DOHH2 (cell line): ENCODE data around the gene CST6.

Source experiments
- H3F3A ChIP-seq: fragments of 200-600 bp; sonication (generic), shearing (Covaris generic); 2 replicates; pipeline ENCODE4 v1.6.0; 2016; ENCODE audit warnings: antibody characterized with exemption, mild to moderate bottlenecking; ENCODE audit not compliant: control insufficient read depth, insufficient read depth
- H3K27ac ChIP-seq: fragments of 200-600 bp; sonication (generic); 2 replicates; pipeline ENCODE4 v1.5.1; 2014; ENCODE audit warnings: low read depth, mild to moderate bottlenecking, low read length, moderate library complexity
- H3K27me3 ChIP-seq: fragments of 200-600 bp; sonication (generic); 2 replicates; pipeline ENCODE4 v1.6.1; 2014; ENCODE audit warnings: mild to moderate bottlenecking, low read length, mixed read lengths; ENCODE audit not compliant: control insufficient read depth
- H3K36me3 ChIP-seq: fragments of 200-600 bp; sonication (generic); 2 replicates; pipeline ENCODE4 v1.6.1; 2014; ENCODE audit warnings: mild to moderate bottlenecking, low read length, moderate library complexity, mixed read lengths; ENCODE audit not compliant: control insufficient read depth
- H3K4me1 ChIP-seq: fragments of 200-600 bp; sonication (generic); 2 replicates; pipeline ENCODE4 v1.6.1; 2014; ENCODE audit warnings: mild to moderate bottlenecking, low read length, mixed read lengths; ENCODE audit not compliant: control insufficient read depth
- H3K4me2 ChIP-seq: fragments of 200-600 bp; sonication (generic); 2 replicates; pipeline ENCODE4 v1.6.0; 2014; ENCODE audit warnings: mild to moderate bottlenecking, low read length, moderate library complexity
- H3K4me3 ChIP-seq: fragments of 200-600 bp; sonication (generic); 2 replicates; pipeline ENCODE4 v1.5.1; 2014; ENCODE audit warnings: mild to moderate bottlenecking, low read length, mixed read lengths
- H3K79me2 ChIP-seq: fragments of 200-600 bp; sonication (generic); 2 replicates; pipeline ENCODE4 v1.6.1; 2014; ENCODE audit warnings: mild to moderate bottlenecking, low read length, mixed read lengths; ENCODE audit not compliant: control insufficient read depth
- H3K9me2 ChIP-seq: fragments of 200-600 bp; sonication (generic); replicated peaks from 2 replicates; pipeline ENCODE4 v1.6.1; 2014; ENCODE audit warnings: mild to moderate bottlenecking, low read length, mixed read lengths; ENCODE audit not compliant: control insufficient read depth
- H3K9me3 ChIP-seq: fragments of 200-600 bp; sonication (generic); 2 replicates; pipeline ENCODE4 v1.6.1; 2014; ENCODE audit warnings: antibody characterized with exemption, low read length, mixed read lengths; ENCODE audit not compliant: control insufficient read depth, insufficient read depth
- H4K20me1 ChIP-seq: fragments of 200-600 bp; sonication (generic); 2 replicates; pipeline ENCODE4 v1.6.0; 2014; ENCODE audit warnings: low read depth, mild to moderate bottlenecking, antibody characterized with exemption, low read length, moderate library complexity; ENCODE audit not compliant: control insufficient read depth, insufficient read depth
- EZH2phosphoT487 ChIP-seq: fragments of 200-600 bp; sonication (generic); IDR thresholded peaks from 2 replicates; pipeline ENCODE4 v1.6.1; 2017; ENCODE audit warnings: borderline replicate concordance, mild to moderate bottlenecking, antibody characterized with exemption, low read length, moderate library complexity, mixed read lengths
- TF ChIP-seq, protein P1 (sequence below): fragments of 200-600 bp; sonication (generic); IDR thresholded peaks from one replicate; pipeline ENCODE4 v1.5.1; 2014; ENCODE audit warnings: antibody characterized with exemption, mild to moderate bottlenecking, low read depth, low read length; ENCODE audit not compliant: poor library complexity, severe bottlenecking

Gene CST6

DNA sequence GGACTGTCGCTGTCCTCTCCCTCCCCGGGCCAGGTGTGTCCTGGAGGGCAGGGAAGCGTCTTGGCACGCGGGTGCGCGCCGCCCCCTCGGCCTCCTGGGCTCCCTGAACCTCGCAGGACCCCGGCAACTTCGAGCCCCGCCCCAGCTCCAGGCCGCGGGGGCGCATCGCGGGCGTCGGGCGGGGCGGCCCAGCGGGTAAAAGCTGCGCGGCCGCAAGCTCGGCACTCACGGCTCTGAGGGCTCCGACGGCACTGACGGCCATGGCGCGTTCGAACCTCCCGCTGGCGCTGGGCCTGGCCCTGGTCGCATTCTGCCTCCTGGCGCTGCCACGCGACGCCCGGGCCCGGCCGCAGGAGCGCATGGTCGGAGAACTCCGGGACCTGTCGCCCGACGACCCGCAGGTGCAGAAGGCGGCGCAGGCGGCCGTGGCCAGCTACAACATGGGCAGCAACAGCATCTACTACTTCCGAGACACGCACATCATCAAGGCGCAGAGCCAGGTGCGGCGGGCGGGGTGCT lies at the start of gene CST6:
Gene CST6 (plus strand): TSS at position 224 of the 519 bp plus-strand sequence. CDS start 37 bp downstream, at position 261.
- Histone ChIP-seq H4K20me1 (no peaks in the 10 kb centered on the region), H3K27me3 (0 out of 2 replicates have a peak, but pooled peaks cover 5% of the 10 kb centered on the region), H3K9me2 (no peaks in the 10 kb centered on the region), H3K79me2 (no peaks in the 10 kb centered on the region), H3K4me2 (no peak within 1 kb of the TSS), H3K9me3 (no peaks in the 10 kb centered on the region), H3K36me3 (no peaks in the 10 kb centered on the region), H3F3A (no peaks in the 10 kb centered on the region), H3K27ac (no peak within 1 kb of the TSS), H3K4me1 (no peaks in the 10 kb centered on the region), H3K4me3 (no peak within 1 kb of the TSS)
- TF ChIP-seq EZH2phosphoT487, result no peak
- TF ChIP-seq, protein P1, sequence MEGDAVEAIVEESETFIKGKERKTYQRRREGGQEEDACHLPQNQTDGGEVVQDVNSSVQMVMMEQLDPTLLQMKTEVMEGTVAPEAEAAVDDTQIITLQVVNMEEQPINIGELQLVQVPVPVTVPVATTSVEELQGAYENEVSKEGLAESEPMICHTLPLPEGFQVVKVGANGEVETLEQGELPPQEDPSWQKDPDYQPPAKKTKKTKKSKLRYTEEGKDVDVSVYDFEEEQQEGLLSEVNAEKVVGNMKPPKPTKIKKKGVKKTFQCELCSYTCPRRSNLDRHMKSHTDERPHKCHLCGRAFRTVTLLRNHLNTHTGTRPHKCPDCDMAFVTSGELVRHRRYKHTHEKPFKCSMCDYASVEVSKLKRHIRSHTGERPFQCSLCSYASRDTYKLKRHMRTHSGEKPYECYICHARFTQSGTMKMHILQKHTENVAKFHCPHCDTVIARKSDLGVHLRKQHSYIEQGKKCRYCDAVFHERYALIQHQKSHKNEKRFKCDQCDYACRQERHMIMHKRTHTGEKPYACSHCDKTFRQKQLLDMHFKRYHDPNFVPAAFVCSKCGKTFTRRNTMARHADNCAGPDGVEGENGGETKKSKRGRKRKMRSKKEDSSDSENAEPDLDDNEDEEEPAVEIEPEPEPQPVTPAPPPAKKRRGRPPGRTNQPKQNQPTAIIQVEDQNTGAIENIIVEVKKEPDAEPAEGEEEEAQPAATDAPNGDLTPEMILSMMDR, result no peak

DNA sequence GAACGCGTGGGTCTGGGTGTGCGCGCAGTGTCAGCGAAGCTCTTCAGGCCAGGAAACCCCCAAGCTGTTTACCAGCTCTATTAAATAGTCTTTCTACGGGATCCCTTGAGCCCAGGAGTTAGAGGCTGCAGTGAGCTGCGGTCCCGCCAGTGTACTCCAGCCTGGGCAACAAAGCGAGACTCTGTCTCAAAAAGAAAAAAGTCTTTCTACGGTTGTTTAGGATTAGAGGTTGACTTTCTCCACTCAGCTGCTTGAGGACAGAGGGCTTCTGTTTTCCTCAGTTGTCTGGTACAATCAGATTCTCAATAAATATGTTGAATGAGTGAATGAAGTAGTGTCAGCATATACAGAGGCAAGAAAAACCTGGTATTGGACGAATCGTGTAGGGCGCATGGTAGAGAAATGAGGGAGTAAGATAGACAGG lies 49.7 kb upstream of the CST6 start:
- peaks cover 38% of the 10 kb centered on the region for H3K79me2 ChIP-seq

GRCh38 chr11:65964906-65965305 lies 46.9 kb upstream of the CST6 start:
- peaks cover 68% of the 10 kb centered on the region for H3K36me3 ChIP-seq
- H3K27me3 ChIP-seq, result no peaks in the 10 kb centered on the region
- peaks cover 38% of the 10 kb centered on the region for H3K79me2 ChIP-seq
- H3K9me3 ChIP-seq, result no peaks in the 10 kb centered on the region
- no peak overlapping the region for H3K27ac ChIP-seq
- H3K4me1 ChIP-seq, result peaks cover 14% of the 10 kb centered on the region
- no peaks in the 10 kb centered on the region for H3K9me2 ChIP-seq
- TF ChIP-seq, protein P1, result no peak
- TF ChIP-seq EZH2phosphoT487, result no peak
- no peak overlapping the region for H3K4me3 ChIP-seq
- H3K4me2 ChIP-seq, result no peak overlapping the region
- no peaks in the 10 kb centered on the region for H3F3A ChIP-seq
- H4K20me1 ChIP-seq, result peaks cover 12% of the 10 kb centered on the region; the same call in 1 of the 2 replicates

More for the DNA sequence above, 49.7 kb upstream of the CST6 start:
- Histone ChIP-seq H3K27ac (no peak overlapping the region), H4K20me1 (peaks cover 12% of the 10 kb centered on the region; the same call in 1 of the 2 replicates), H3K9me2 (no peaks in the 10 kb centered on the region), H3K27me3 (no peaks in the 10 kb centered on the region), H3K36me3 (peaks cover 43% of the 10 kb centered on the region), H3K4me2 (peak overlapping the region; percentile 91), H3K9me3 (no peaks in the 10 kb centered on the region), H3K4me1 (peaks cover 18% of the 10 kb centered on the region), H3F3A (no peaks in the 10 kb centered on the region), H3K4me3 (peak overlapping the region; percentile 99)
- TF ChIP-seq, protein P1, result no peak
